Measurements from ENCODE around the gene RHOB.

RHOB gene

GRCh38 chr2:20401489-20401835 is 45.4 kb upstream of the RHOB start:
- H3K36me3 ChIP-seq = no peaks in the 10 kb centered on the region
- H3K9me3 ChIP-seq (ENCODE audit: severe bottlenecking) = no peaks in the 10 kb centered on the region
- H3K27ac ChIP-seq = no peak overlapping the region
- TF ChIP-seq CTCF (IDR thresholded peaks at IDR 0.05; ENCODE audit: low read depth, low read length) = no peak
- H3K4me3 ChIP-seq (ENCODE audit: low read depth, low read length) = no peak overlapping the region
- no peaks in the 10 kb centered on the region for H3K27me3 ChIP-seq (ENCODE audit: insufficient read depth, low read depth, severe bottlenecking)
- no peak for DNase-seq

GRCh38 chr2:20403774-20404312 is 43.0 kb upstream of the RHOB start:
- no peaks in the 10 kb centered on the region for H3K27me3 ChIP-seq (ENCODE audit: insufficient read depth, low read depth, severe bottlenecking)
- TF ChIP-seq CTCF (IDR thresholded peaks at IDR 0.05; ENCODE audit: low read depth, low read length) = no peak

GRCh38 chr2:20404950-20405349 is 41.9 kb upstream of the RHOB start:
- H3K27me3 ChIP-seq (ENCODE audit: insufficient read depth, low read depth, severe bottlenecking) = no peaks in the 10 kb centered on the region
- DNase-seq = no peak
- H3K36me3 ChIP-seq = no peaks in the 10 kb centered on the region
- no peak overlapping the region for H3K27ac ChIP-seq
- peaks cover 12% of the 10 kb centered on the region for H3K9me3 ChIP-seq (ENCODE audit: severe bottlenecking)
- TF ChIP-seq CTCF (IDR thresholded peaks at IDR 0.05; ENCODE audit: low read depth, low read length) = no peak
- H3K4me3 ChIP-seq (ENCODE audit: low read depth, low read length) = no peak overlapping the region

More at GRCh38 chr2:20403774-20404312, 43.0 kb upstream of the RHOB start:
- peak; percentile 3 for DNase-seq
- peaks cover under 1% of the 10 kb centered on the region for H3K9me3 ChIP-seq (ENCODE audit: severe bottlenecking)
- H3K36me3 ChIP-seq = no peaks in the 10 kb centered on the region
- H3K4me3 ChIP-seq (ENCODE audit: low read depth, low read length) = no peak overlapping the region
- H3K27ac ChIP-seq = no peak overlapping the region

- no peak for TF ChIP-seq CTCF (IDR thresholded peaks at IDR 0.05; ENCODE audit: low read depth, low read length)
These were observed 37.8 kb upstream of the RHOB start for GRCh38 chr2:20409039-20409438.

GRCh38 chr2:20410556-20411277 is 36.2 kb upstream of the RHOB start:
- DNase-seq = peak; percentile 2
- no peak overlapping the region for H3K4me3 ChIP-seq (ENCODE audit: low read depth, low read length)
- no peak for TF ChIP-seq CTCF (IDR thresholded peaks at IDR 0.05; ENCODE audit: low read depth, low read length)
- H3K27me3 ChIP-seq (ENCODE audit: insufficient read depth, low read depth, severe bottlenecking) = no peaks in the 10 kb centered on the region
- H3K27ac ChIP-seq = no peak overlapping the region
- H3K9me3 ChIP-seq (ENCODE audit: severe bottlenecking) = peaks cover 17% of the 10 kb centered on the region
- no peaks in the 10 kb centered on the region for H3K36me3 ChIP-seq

More at GRCh38 chr2:20409039-20409438, 37.8 kb upstream of the RHOB start:
- Histone ChIP-seq H3K36me3 (no peaks in the 10 kb centered on the region), H3K9me3 (ENCODE audit: severe bottlenecking) (peaks cover 17% of the 10 kb centered on the region), H3K4me3 (ENCODE audit: low read depth, low read length) (no peak overlapping the region), H3K27ac (no peak overlapping the region), H3K27me3 (ENCODE audit: insufficient read depth, low read depth, severe bottlenecking) (no peaks in the 10 kb centered on the region)
- DNase-seq = no peak

Measured in WERI-Rb-1 (cell line).